Ectodermal cell (in vitro differentiated cells): ENCODE measurements around the gene KCNJ5.

Experiments
- H3K27ac ChIP-seq: 2 replicates; pipeline ENCODE4 v1.7.0; 2013; ENCODE audit warnings: mild to moderate bottlenecking, low read depth, low read length; ENCODE audit not compliant: insufficient read depth, poor library complexity, severe bottlenecking
- H3K27me3 ChIP-seq: 2 replicates; pipeline ENCODE4 v1.7.0; 2013; ENCODE audit warnings: mild to moderate bottlenecking, low read length; ENCODE audit not compliant: insufficient read depth, control insufficient read depth, poor library complexity, severe bottlenecking
- H3K36me3 ChIP-seq: one replicate; pipeline ENCODE4 v1.7.0; 2013; ENCODE audit warnings: low read length; ENCODE audit not compliant: control insufficient read depth, insufficient read depth
- H3K4me1 ChIP-seq: one replicate; pipeline ENCODE4 v1.7.0; 2013; ENCODE audit warnings: low read length; ENCODE audit not compliant: control insufficient read depth, insufficient read depth
- H3K4me3 ChIP-seq: 2 replicates; pipeline ENCODE4 v1.7.0; 2013; ENCODE audit warnings: low read depth, low read length, control low read depth; ENCODE audit not compliant: insufficient read depth
- H3K9me3 ChIP-seq: 2 replicates; pipeline ENCODE4 v1.7.0; 2013; ENCODE audit warnings: mild to moderate bottlenecking, low read length, moderate library complexity; ENCODE audit not compliant: control insufficient read depth
- whole genome bisulfite sequencing, 2 experiments: methylation state at CpG; one replicate each; pipeline ENCODE4 v1.1.7; 2013; ENCODE audit warnings: missing lambda C conversion rate in 2 of 2; 5-methylcytosine and 5-hydroxymethylcytosine counted together

The KCNJ5 gene

DNA sequence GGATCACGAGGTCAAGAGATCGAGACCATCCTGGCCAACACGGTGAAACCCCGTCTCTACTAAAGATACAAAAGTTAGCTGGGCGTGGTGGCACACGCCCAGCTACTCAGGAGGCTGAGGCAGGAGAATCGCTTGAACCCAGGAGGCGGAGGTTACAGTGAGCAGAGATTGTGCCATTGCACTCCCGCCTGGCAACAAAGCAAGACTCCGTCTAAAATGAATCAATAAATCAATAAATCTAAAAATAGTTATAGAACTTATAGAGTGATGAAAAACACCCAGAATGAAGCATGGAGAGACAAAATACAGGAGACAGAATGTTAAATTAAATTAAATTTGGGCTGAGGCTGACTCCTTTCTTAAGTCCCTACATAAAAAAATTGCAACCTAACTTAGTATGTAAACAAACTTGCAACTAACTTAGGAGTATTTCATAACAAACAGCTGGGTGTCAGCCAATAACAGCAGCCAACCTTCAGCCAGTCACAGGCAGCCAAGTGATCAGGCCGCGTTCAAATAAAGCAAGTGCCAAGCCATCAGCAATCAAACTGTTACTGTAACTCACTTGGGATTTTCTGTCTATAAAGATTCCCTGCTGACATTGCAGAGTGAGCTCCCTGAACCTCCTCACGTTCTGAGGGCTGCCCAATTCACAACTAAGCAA lies 58.8 kb downstream of the KCNJ5 start:
- 85% methylated on average over 11 to 13 of the region's 13 CpGs for WGBS, 2 experiments
- no peak overlapping the region for H3K4me3 ChIP-seq
- H3K4me1 ChIP-seq = no peaks in the 10 kb centered on the region
- H3K9me3 ChIP-seq = no peaks in the 10 kb centered on the region
- H3K27ac ChIP-seq = no peak overlapping the region
- H3K36me3 ChIP-seq = no peaks in the 10 kb centered on the region
- H3K27me3 ChIP-seq = no peaks in the 10 kb centered on the region

DNA sequence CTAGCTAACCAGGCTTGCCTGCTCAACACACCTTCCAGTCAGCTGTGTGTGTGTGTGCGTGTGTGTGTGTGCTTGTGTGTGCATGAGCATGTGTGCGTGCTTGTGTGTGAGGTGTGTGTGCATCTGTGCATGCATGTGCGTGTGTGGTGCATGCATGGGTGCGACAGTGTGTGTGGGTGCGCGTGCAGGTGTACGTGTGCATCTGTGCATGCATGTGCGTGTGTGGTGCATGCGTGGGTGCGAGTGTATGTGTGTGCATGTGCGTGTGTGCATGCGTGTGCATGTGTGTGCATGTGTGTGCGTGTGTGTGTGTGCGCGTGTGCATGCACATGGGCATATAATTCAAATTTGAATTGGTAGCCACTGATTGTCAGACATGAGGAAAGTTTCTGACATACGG lies 62.0 kb downstream of the KCNJ5 start:
- Histone ChIP-seq H3K27ac (no peak overlapping the region), H3K36me3 (no peaks in the 10 kb centered on the region), H3K4me3 (no peak overlapping the region), H3K4me1 (no peaks in the 10 kb centered on the region), H3K9me3 (no peaks in the 10 kb centered on the region), H3K27me3 (no peaks in the 10 kb centered on the region)
- WGBS, 2 experiments = 84 to 91% methylated on average over 16 of the region's 16 CpGs

DNA sequence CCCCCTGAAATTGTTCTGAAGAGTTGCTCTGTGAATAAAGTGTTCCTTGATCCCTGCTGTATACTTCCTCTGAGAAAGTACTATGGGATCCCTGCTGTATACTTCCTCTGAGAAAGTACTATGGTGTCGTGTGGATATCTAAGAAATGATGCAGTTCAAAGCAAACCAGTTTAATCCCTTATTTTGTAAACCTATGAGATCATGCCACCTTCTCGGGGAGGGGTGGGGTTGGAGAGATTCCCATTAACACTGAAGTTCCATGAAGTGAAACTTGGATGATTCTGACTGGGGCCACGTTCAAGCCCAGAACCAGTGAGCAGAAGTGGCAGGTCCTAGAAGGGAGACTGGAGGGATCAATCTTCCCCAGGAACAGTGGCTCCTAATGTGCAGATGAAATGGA lies 64.5 kb downstream of the KCNJ5 start:
- WGBS, 2 experiments = 76 to 77% methylated on average over 2 to 3 of the region's 3 CpGs
- Histone ChIP-seq H3K9me3 (no peaks in the 10 kb centered on the region), H3K4me3 (no peak overlapping the region), H3K4me1 (no peaks in the 10 kb centered on the region), H3K27ac (no peak overlapping the region), H3K27me3 (no peaks in the 10 kb centered on the region), H3K36me3 (no peaks in the 10 kb centered on the region)

DNA sequence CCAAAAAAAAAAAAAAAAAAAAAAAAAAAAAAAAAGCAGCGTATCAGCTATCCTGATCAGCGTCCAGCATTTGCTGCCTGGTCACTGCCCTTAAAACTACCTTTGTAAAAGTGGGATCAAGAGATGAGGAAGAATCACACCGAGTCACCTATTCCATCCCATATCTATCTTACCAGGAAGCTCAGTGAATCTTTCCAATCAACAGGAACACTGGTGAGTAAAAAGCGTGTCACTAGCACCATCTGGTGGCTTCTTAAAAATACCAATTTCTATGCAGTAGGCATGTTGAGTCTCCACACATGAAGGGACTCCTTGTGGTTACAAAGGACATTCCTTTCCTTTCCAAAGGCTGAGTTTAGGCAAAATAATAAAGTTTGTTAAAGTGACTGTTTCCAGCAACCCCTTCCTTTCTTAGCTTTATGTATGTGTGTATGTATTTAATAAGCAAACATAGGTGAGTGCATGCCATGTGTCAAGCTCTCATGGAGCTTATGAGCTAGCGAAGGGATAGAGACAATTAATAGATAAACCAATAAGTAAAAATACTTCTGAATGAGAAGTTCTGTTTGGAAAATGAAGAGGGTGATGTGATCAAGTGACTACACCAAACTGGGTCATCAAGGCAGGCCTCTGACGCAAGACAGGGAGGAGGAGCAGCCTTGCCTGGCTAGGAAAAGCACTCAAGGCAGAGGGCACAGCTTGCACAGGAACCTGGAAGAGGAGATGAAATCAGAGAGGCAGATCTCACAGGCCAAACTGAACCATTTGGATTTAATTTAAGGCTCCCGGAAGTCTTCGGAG lies 65.4 kb downstream of the KCNJ5 start:
- Histone ChIP-seq H3K27ac (no peak overlapping the region), H3K4me1 (no peaks in the 10 kb centered on the region), H3K9me3 (no peaks in the 10 kb centered on the region), H3K36me3 (no peaks in the 10 kb centered on the region), H3K4me3 (no peak overlapping the region), H3K27me3 (no peaks in the 10 kb centered on the region)
- WGBS, 2 experiments = 60 to 66% methylated on average over 8 of the region's 8 CpGs

DNA sequence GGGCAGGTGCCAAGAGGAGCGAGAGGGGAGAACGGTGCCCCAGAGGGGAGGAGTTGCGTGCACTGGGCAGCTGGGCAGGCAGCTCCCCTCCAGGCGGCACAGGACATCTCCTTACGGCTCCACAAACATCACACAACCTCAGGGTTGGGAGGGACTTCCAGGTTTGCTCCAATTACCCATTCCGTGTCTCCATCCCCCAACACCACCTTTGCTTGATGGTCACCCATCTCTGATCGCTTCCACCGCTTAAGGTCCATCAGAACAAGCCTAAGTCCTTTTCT lies 66.0 kb downstream of the KCNJ5 start:
- H3K4me3 ChIP-seq = no peak overlapping the region
- H3K27ac ChIP-seq = no peak overlapping the region
- H3K27me3 ChIP-seq = no peaks in the 10 kb centered on the region
- H3K4me1 ChIP-seq = no peaks in the 10 kb centered on the region
- no peaks in the 10 kb centered on the region for H3K36me3 ChIP-seq
- no peaks in the 10 kb centered on the region for H3K9me3 ChIP-seq
- 89 to 93% methylated on average over 8 of the region's 8 CpGs for WGBS, 2 experiments

DNA sequence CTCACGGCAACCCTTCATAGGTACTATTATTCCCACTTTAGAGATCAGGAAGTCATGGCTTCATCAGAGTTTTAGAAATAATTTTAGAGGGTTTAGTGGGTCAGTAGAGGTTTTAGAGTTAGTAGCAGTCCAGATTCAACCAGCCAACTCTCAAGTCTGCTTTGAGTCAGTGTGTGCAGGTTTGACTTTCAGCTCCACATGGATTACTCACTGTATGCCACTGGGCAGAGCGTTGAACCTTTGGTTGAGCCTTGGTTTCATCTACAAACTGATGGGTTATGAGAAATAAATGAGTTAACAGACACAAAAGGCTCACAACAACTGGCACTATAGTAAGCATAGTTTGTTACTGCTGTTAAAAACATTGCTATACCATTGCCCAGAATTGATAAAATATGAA lies 70.5 kb downstream of the KCNJ5 start:
- no peaks in the 10 kb centered on the region for H3K27me3 ChIP-seq
- peaks cover 5% of the 10 kb centered on the region for H3K4me1 ChIP-seq
- no peak overlapping the region for H3K27ac ChIP-seq
- H3K9me3 ChIP-seq = no peaks in the 10 kb centered on the region
- 90 to 95% methylated on average over 2 of the region's 2 CpGs for WGBS, 2 experiments
- H3K4me3 ChIP-seq = no peak overlapping the region
- H3K36me3 ChIP-seq = no peaks in the 10 kb centered on the region

DNA sequence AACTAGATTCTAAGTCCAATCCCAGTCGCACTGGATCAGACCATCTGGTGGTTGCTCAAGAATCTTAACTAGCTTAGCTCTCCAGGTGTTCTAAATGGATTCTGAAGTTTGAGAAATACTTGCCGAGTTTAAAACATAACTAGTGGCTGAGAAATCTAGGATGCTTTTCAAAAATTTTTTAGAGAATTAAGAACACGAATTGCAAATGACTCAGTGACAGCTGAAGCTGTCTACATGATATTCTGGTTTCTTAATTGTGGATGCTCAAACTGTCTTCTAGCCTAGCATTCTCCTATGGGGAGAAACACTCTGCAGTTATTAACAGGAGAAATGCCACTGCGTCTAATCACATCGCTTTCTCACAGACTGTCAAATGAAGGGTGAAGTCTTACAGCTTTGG lies 71.7 kb downstream of the KCNJ5 start:
- H3K4me3 ChIP-seq = no peak overlapping the region
- H3K36me3 ChIP-seq = no peaks in the 10 kb centered on the region
- no peak overlapping the region for H3K27ac ChIP-seq
- WGBS, 2 experiments = 94 to 97% methylated on average over 5 of the region's 5 CpGs
- no peaks in the 10 kb centered on the region for H3K9me3 ChIP-seq
- H3K27me3 ChIP-seq = no peaks in the 10 kb centered on the region
- peaks cover 5% of the 10 kb centered on the region for H3K4me1 ChIP-seq

DNA sequence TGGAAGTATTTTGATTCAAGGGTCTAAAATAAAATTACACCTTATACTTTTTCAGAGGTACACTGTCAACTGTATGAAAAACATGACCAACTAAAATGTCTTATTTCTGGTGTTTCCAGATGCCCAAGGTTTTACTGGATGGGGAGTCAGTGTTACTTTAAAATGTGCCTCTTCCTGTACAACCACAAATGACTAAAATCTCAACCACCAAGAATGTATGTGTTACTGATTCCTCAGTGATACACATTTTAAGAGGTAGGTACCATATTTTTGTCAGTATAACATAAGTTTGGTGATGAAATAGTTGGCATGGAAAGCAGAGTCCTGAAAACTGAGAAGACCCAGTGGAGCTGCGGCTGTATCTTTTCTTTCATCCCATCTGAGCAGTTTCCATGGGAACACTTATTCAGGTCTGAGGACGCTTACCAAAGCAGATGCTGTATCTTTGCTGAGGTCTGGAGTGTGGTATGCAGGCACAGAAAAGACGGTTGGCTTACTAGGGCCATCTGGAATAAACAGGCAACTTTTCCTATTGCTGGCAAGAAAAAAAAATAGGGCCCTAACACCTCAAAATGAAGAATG lies 72.7 kb downstream of the KCNJ5 start:
- no peaks in the 10 kb centered on the region for H3K27me3 ChIP-seq
- peaks cover 5% of the 10 kb centered on the region for H3K4me1 ChIP-seq
- no peaks in the 10 kb centered on the region for H3K36me3 ChIP-seq
- no peak overlapping the region for H3K27ac ChIP-seq
- H3K4me3 ChIP-seq = no peak overlapping the region
- WGBS, 2 experiments = 72 to 77% methylated on average over 3 of the region's 3 CpGs
- no peaks in the 10 kb centered on the region for H3K9me3 ChIP-seq

DNA sequence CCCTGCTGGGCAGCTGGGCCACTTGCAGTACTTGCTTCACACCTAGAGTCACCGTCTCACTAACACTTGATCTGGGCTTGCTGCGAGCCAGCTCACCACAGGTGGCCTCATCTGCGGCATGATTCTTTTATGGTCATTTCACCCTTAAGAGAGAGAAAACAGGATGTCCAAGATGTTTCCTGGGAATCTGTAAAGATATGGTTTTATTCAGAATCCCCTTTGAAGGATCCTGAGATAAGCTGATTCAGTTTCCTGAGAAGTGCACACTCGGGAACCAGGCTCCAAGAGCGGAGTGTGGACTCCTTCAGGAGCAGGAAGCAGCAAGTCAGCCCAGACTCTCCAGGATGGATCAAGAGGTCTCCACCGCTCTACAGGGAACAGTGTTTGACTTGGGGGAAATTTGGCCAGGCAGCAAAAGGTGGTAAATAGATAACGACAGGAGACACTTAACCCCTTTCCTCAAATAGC lies 73.3 kb downstream of the KCNJ5 start:
- Histone ChIP-seq H3K9me3 (no peaks in the 10 kb centered on the region), H3K36me3 (no peaks in the 10 kb centered on the region), H3K4me1 (peaks cover 5% of the 10 kb centered on the region), H3K27ac (no peak overlapping the region), H3K4me3 (no peak overlapping the region), H3K27me3 (no peaks in the 10 kb centered on the region)
- 85 to 87% methylated on average over 7 of the region's 7 CpGs for WGBS, 2 experiments

DNA sequence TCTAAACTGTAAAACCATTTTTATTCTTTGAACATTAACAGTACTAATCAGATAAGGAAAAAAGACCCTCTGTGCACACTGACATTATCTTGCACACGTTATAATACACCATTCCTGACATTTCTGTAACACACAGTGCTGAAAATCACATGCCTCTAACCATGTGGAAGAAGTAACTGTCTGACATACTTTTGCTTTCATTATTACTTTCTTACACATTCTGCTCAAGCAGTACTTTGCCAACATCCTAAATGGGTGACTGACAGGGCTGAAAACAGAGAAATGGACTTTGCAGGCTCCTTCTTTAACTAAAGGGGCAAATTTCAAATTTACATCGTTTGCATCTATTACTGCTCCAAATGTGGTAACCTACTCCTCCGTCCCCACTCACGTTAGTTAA lies 74.3 kb downstream of the KCNJ5 start:
- Histone ChIP-seq H3K4me1 (peaks cover 5% of the 10 kb centered on the region), H3K36me3 (no peaks in the 10 kb centered on the region), H3K27me3 (no peaks in the 10 kb centered on the region), H3K27ac (no peak overlapping the region), H3K9me3 (no peaks in the 10 kb centered on the region), H3K4me3 (no peak overlapping the region)
- 64 to 65% methylated on average over 4 of the region's 4 CpGs for WGBS, 2 experiments
